ENCODE results near the gene IER3. TPM values are rescaled to one million over a fixed set of nuclear protein-coding genes. Genes with fewer than 3 reads are reported as not detected.

IER3 gene
- total and polyA plus RNA-seq, 2 of the 13 experiments (the other 11 are each of a cell fraction or from before 2014, with no cell fraction given) = 51.1 to 131 TPM

GRCh38 chr6:30722280-30723112 is 21.9 kb downstream of the IER3 start (continued):
- TF ChIP-seq ZNF687 (CRISPR knock-in tag; IDR thresholded peaks at IDR 0.05) (peak; percentile 31; the same call in 1 of the 2 replicates), TEAD3 (CRISPR knock-in tag; optimal IDR thresholded peaks at IDR 0.05; ENCODE audit: borderline replicate concordance) (peak; percentile 65), RAD21 (CRISPR knock-in tag; IDR thresholded peaks at IDR 0.05) (peak; percentile 94), MIER3 (CRISPR knock-in tag; IDR thresholded peaks at IDR 0.05; ENCODE audit: borderline replicate concordance) (0 out of 2 replicates have a peak, but pooled peaks have one; percentile 20), ZNF263 (CRISPR knock-in tag; IDR thresholded peaks at IDR 0.05) (no peak), ZNF672 (CRISPR knock-in tag; IDR thresholded peaks at IDR 0.05) (no peak), SMC3 (IDR thresholded peaks at IDR 0.05; ENCODE audit: low read length) (peak; percentile 98), TBX2 (CRISPR knock-in tag; IDR thresholded peaks at IDR 0.05; ENCODE audit: borderline replicate concordance) (peak; percentile 40; the same call in 1 of the 2 replicates), ZSCAN31 (CRISPR knock-in tag; IDR thresholded peaks at IDR 0.05; ENCODE audit: low read depth) (0 out of 2 replicates have a peak, but pooled peaks have one; percentile 43), TAF1 (CRISPR knock-in tag; IDR thresholded peaks at IDR 0.05) (0 out of 2 replicates have a peak, but pooled peaks have one; percentile 23), SOX13 (IDR thresholded peaks at IDR 0.05) (0 out of 2 replicates have a peak, but pooled peaks have one; percentile 14), SOX13 (CRISPR knock-in tag; conservative IDR thresholded peaks at IDR 0.05 in 1 of 2, IDR thresholded peaks at IDR 0.05 in 1 of 2) (peak in 1 of 2 experiments; percentile 75; a peak in 2 of 4 replicates), THAP9 (CRISPR knock-in tag; IDR thresholded peaks at IDR 0.05; ENCODE audit: borderline replicate concordance) (0 out of 2 replicates have a peak, but pooled peaks have one; percentile 47), ZNF124 (CRISPR knock-in tag; IDR thresholded peaks at IDR 0.05) (no peak), NFAT5 (CRISPR knock-in tag; IDR thresholded peaks at IDR 0.05) (0 out of 2 replicates have a peak, but pooled peaks have one; percentile 43), GATAD2A (CRISPR knock-in tag; IDR thresholded peaks at IDR 0.05) (peak; percentile 46; the same call in 1 of the 2 replicates), PHF5A (CRISPR knock-in tag; IDR thresholded peaks at IDR 0.05; ENCODE audit: low read depth, unreplicated experiment) (peak; percentile 52)
